22Rv1 (cell line): ENCODE results near the gene HGFAC.

ENCODE experiments used
- CTCF ChIP-seq: fragments of 450-650 bp; IDR thresholded peaks from 2 replicates; pipeline ENCODE4 v1.5.1; 2017; ENCODE audit warnings: mild to moderate bottlenecking
- ZFX ChIP-seq: fragments of 450-650 bp; IDR thresholded peaks from 2 replicates; pipeline ENCODE4 v1.6.1; 2017; ENCODE audit warnings: antibody characterized with exemption, borderline replicate concordance

- TF ChIP-seq CTCF (no peak), ZFX (no peak)
Measured at GRCh38 chr4:3433138-3433869, 8.5 kb upstream of the HGFAC start.
